HG02678 (cell line): ENCODE measurements around the gene NMRK1.

Experiments used
- ATAC-seq: cut with Tn5 transposase; IDR thresholded peaks from one replicate; pipeline ENCODE4 v1.9.1; 2021; ENCODE audit warnings: mild to moderate bottlenecking, moderate library complexity; ENCODE audit not compliant: unreplicated experiment

Gene NMRK1

GRCh38 chr9:75087824-75088645 is at the start of gene NMRK1, which contains the start of gene OSTF1:
NMRK1 (minus strand) TSS chr9:75088155; CDS start chr9:75083115, 5,040 bp downstream.
OSTF1 (plus strand) TSS chr9:75088514; CDS start chr9:75088693, 179 bp downstream.
- ATAC-seq: peak; percentile 88

GRCh38 chr9:75134495-75134894 is 46.5 kb upstream of the NMRK1 start:
- no peak for ATAC-seq

- no peak for ATAC-seq
Measured at GRCh38 chr9:75133396-75133795, 45.4 kb upstream of the NMRK1 start.

- ATAC-seq: no peak
Measured at GRCh38 chr9:75132244-75132643, 44.3 kb upstream of the NMRK1 start.

- no peak for ATAC-seq
Measured at GRCh38 chr9:75131700-75132099, 43.7 kb upstream of the NMRK1 start.

GRCh38 chr9:75130621-75131230 is 42.8 kb upstream of the NMRK1 start:
- no peak for ATAC-seq

- no peak for ATAC-seq
Measured at GRCh38 chr9:75130172-75130571, 42.2 kb upstream of the NMRK1 start.

GRCh38 chr9:75128535-75128934 is 40.6 kb upstream of the NMRK1 start:
- ATAC-seq: no peak

- ATAC-seq: no peak
Measured at GRCh38 chr9:75123696-75124095, 35.7 kb upstream of the NMRK1 start.

- ATAC-seq: no peak
Measured at GRCh38 chr9:75121914-75122558, 34.1 kb upstream of the NMRK1 start.

GRCh38 chr9:75120686-75121085 is 32.7 kb upstream of the NMRK1 start:
- no peak for ATAC-seq

- no peak for ATAC-seq
Measured at GRCh38 chr9:75117564-75117963, 29.6 kb upstream of the NMRK1 start.

- no peak for ATAC-seq
Measured at GRCh38 chr9:75116306-75116705, 28.4 kb upstream of the NMRK1 start.

GRCh38 chr9:75112789-75113188 is 24.8 kb upstream of the NMRK1 start:
- ATAC-seq: no peak

- no peak for ATAC-seq
Measured at GRCh38 chr9:75111019-75111622, 23.2 kb upstream of the NMRK1 start.

GRCh38 chr9:75109210-75109839 is 21.4 kb upstream of the NMRK1 start:
- ATAC-seq: no peak

GRCh38 chr9:75108571-75108970 is 20.6 kb upstream of the NMRK1 start:
- no peak for ATAC-seq

- no peak for ATAC-seq
Measured at GRCh38 chr9:75106857-75107256, 18.9 kb upstream of the NMRK1 start.

GRCh38 chr9:75105841-75106240 is 17.9 kb upstream of the NMRK1 start:
- no peak for ATAC-seq

- ATAC-seq: no peak
Measured at GRCh38 chr9:75105019-75105540, 17.1 kb upstream of the NMRK1 start.

- no peak for ATAC-seq
Measured at GRCh38 chr9:75104607-75105006, 16.7 kb upstream of the NMRK1 start.
